HG03442 (cell line): ENCODE measurements around the gene FAM174B.

Experiments
- ATAC-seq: cut with Tn5 transposase; IDR thresholded peaks from one replicate; pipeline ENCODE4 v1.9.1; 2021; ENCODE audit warnings: mild to moderate bottlenecking, moderate library complexity; ENCODE audit not compliant: unreplicated experiment

Gene FAM174B

GRCh38 chr15:92655178-92655995 lies at the start of gene FAM174B:
FAM174B (minus strand) TSS chr15:92655775.
- ATAC-seq, result peak; percentile 56

DNA sequence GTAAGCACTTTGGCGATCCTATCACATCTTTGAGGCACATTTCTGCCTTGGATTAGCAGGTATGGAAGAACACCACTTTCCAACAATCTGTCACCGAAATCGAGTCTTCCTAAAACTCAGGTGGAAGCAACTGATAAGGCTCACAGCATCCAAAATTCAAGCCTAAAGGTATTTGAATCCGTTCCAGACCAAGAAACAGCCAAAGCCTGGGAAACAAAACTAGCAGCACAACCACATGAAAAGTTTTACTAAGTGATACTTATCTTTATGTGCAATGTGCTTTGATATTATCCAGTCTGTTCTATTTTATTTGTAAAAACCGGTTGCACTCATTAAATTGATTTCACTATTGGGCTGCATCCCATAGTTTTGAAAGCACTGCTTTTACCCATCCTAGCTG lies 40.5 kb upstream of the FAM174B start:
- no peak for ATAC-seq

DNA sequence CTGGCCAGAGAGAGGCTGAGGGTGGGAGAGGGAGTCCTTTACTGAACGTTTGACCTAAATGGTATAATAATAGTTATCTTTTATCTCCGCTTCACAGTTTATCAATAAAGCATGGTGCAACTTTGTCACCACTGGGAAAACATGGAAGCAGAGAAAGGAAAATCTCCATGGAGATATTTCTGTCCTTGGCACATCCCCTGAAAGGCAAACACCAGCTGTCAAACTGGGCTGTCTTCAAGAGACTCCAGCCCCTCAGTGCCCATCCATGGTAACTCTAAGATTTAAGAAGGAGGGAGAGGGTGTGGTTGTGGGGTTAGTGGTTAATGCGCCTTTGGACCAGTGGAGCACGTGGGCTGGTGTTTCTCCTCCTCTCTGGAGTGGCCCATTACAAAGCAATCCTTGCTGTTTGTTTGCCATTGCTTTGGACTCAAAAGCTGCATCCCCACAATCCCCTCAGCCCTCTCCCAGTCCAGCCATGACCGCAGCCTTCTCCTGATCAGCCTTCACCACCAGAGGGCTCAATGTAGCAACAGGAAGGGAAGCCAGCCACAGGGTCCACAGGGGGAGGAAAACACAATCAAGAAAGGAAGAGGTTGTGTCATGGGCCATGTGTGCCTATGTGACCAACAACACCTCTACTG lies 38.2 kb upstream of the FAM174B start:
- no peak for ATAC-seq

- ATAC-seq, result no peak
Observed at GRCh38 chr15:92690395-92690794, 34.8 kb upstream of the FAM174B start.

DNA sequence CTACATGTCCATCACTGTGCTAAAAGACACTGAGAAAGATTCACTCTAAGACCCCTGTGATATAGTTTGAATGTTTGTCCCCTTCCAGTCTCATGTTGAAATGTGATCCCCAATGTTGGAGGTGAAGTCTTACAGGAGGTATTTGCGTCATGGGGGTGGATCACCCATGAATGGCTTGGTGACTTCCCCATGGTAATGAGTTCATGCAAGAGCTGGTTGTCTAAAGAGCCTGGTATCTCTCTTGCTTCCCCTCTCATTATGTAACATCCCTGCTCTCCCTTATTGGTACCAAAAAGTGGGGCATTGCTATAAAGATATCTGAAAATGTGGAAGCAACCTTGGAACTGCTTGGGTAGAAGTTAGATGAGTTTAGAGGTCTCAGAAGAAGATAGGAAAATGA lies 32.2 kb upstream of the FAM174B start:
- ATAC-seq, result no peak

DNA sequence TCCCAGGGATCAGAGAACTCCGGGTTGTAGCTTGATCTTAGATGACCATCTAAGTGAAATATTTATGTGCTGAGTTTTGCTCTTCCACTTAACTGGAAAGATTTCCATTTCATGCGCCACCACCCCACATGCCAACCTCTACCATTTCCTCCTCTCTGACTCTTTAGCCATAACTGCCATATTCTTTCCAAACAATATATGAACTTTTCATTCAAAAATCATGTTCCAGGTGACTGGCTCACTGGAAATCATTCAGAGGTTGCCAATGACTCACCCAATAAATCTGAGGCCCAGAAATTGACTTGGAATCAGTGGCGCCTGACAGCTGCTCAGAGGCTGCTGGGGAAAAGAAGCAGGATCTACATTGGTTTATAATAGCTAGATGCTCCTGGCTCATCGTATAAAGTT lies 31.6 kb upstream of the FAM174B start:
- no peak for ATAC-seq

DNA sequence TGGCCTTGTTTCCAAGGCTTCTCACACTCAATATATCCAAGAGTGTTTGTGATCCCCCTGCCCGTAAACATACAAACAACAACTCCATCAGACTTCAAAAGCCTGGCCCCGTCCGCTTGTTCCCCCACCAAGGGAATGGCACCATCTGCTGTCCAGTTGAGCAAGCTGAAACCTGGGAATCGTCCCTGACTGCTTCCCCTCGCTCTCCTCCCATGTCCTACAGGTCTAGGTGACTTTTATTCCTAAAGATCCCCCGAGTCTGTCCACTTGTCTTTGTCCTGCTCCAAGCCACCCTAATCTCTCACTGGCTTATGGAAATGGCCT lies 27.9 kb upstream of the FAM174B start:
- no peak for ATAC-seq

DNA sequence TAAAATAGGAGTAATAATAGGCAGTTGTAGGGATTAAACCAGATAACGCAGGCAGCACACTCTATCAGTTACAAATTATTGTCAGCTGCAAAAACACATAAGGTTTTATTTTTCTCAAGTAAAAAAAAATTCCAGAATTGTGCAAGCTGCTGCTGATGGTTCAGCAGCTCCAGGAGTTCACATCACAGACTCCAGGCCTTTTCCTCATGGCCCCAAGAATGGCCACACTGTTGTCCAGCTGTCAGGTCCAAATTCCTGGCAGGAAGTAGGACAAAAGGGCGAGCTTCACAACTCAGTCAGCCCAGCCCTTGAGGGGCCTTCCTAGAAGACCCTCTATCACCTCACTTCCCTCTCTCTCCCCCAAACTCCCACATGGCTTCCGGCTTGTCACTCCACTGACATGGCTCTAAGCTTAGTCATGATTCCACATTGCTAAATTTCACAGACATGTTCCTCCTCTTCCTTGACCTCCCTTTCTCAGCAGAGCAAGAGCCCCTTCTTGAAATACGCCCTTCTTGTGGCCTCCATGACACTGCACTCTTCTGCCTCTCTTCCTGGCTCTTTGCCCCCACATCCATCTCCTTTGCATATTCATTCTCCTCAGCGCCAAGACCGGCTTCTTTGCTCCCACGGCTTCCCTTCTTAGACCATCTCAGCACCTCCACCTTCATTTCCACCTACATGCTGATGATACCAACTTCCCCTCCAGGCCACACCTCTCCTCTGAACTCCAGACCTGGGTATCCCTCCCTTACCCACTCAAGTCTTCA lies 27.4 kb upstream of the FAM174B start:
- ATAC-seq, result no peak

GRCh38 chr15:92681141-92681631 lies 25.6 kb upstream of the FAM174B start:
- no peak for ATAC-seq

- no peak for ATAC-seq
Observed at GRCh38 chr15:92677999-92678398, 22.4 kb upstream of the FAM174B start.

GRCh38 chr15:92676561-92676960 lies 21.0 kb upstream of the FAM174B start:
- ATAC-seq, result no peak

DNA sequence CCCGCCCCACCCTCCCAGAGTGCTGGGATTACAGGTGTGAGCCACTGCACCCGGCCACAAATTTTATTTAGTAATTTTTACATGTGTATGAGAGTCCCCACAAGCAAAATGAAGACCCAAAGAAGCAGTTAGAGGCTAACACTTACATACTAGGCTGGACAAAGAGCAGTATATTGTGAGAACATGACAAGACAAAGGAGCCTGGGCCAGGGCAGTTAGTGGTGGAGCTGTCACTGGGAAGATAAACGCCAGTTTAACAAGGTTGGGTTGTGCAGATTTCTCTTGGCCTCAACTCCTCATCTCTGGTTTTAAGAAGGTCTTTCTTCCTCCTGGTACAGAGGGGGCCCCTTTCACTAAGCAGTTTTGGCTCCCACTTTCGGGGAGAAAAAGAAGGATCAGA lies 19.9 kb upstream of the FAM174B start:
- ATAC-seq, result no peak

DNA sequence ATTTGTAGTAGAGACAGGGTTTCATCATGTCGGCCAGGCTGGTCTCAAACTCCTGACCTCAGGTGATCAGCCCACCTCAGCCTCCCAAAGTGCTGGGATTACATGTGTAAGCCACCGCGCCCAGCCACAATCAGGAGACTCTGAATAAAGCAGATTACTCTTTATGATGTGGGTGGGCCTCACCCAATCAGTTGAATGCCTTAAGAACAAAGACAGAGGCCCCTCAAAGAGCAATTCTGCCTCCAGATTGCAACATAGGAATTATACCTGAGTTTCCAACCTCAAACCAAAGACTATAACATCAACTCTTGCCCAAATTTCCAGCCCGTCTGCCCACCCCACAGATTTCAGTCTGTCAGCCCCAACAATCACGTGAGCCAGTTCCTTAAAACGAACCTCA lies 18.8 kb upstream of the FAM174B start:
- ATAC-seq, result no peak

DNA sequence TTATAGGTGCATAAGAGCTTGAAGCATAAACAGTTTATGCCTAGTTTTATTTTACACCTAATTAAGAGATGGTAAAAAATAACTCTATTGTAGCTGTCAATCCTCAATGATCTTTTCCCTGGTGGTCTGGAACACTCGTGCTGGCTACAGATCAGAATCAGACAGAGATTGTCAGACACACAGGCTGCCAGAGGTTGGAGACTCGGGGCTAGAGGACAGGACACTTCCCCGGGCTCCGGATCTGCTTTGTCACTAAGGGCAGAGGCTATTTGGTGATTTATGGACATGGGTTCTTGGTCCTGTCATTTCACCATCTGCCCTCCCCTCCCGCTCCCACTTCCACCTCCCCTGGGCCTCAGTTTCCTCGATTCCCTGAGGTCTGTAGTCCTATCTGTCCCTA lies 16.5 kb upstream of the FAM174B start:
- ATAC-seq, result no peak

GRCh38 chr15:92671406-92671805 lies 15.8 kb upstream of the FAM174B start:
- ATAC-seq, result no peak

- ATAC-seq, result no peak
Observed at GRCh38 chr15:92670621-92671020, 15.0 kb upstream of the FAM174B start.

GRCh38 chr15:92669432-92669831 lies 13.9 kb upstream of the FAM174B start:
- ATAC-seq, result no peak

DNA sequence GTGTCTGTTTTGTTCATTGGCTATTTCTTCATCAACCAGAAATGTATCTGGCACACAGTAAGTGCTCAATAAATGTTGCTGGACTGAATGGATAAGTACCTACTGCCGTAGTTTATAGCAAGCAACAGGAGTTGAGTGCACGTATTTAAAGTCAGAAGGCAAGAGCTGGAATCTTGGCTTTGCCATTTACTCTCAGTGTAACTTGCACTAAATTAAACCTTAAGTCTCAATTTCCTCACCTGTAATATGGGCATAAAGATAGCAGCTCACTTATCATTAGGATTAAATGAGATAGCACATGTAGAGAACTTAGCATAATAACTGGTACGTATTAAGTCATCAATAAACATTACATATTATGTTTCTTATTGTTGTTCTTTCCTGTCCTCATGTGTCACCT lies 13.0 kb upstream of the FAM174B start:
- no peak for ATAC-seq

DNA sequence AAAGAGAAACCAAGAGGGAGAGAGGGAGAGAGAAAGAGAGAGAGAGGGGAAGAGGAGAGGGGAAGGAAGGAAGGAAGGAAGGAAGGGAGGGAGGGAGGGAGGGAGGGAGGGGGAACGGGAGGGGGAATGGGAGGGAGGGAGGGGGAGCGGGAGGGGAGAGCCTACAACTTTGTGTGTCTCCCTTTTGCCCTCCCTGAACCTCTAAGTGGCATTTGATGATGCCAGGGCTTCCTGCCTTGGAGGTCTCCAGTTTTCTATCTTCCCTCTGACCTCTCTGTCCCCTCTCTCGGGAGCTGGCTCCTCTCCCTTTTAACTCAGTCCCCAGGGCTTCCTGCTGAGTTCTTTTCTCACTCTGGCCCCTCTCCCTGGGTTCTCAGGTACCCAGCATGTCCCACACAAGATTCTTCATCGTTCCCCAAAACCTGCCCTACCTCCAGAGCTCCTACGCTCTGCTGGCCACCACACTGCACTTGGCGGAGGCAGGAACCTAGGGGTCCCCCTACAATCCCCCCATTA lies 12.5 kb upstream of the FAM174B start:
- ATAC-seq, result no peak

GRCh38 chr15:92667287-92667904 lies 11.8 kb upstream of the FAM174B start:
- no peak for ATAC-seq

- ATAC-seq, result no peak
Observed at GRCh38 chr15:92666780-92667179, 11.2 kb upstream of the FAM174B start.
